UCSD-AML1 (cell line): Measurements from ENCODE around the gene CEACAM21.

Experiments used
- DNase-seq: peaks from one replicate; lab custom pipeline; 2025; ENCODE audit not compliant: unreplicated experiment; lab: John Stamatoyannopoulos, UW

Gene CEACAM21

DNA sequence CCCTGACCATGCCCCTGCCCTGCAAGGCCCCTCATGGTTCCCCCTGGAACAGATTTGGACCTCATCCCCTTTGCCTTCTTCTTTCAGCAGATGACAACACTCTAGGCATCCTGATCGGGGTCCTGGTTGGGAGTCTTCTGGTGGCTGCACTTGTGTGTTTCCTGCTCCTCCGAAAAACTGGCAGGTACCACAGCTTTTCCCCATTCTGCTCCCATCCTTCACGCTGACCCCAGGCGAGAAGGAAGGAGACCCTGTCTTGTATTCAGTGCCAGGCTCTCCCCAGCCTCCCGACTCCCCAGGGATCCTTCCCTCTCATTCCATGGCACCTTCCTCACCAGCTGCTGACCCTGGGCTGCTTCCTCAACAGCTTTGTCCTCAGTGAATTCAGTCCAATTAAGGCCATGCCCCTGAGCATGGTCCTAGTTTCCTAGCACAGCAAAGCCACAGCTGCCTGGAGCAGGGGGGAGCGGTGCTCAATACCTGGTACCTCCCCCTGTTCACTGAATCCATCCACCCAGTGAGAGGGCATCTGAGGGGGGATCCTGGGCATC, 8.4 kb downstream of the CEACAM21 start:
- DNase-seq: no peak

DNA sequence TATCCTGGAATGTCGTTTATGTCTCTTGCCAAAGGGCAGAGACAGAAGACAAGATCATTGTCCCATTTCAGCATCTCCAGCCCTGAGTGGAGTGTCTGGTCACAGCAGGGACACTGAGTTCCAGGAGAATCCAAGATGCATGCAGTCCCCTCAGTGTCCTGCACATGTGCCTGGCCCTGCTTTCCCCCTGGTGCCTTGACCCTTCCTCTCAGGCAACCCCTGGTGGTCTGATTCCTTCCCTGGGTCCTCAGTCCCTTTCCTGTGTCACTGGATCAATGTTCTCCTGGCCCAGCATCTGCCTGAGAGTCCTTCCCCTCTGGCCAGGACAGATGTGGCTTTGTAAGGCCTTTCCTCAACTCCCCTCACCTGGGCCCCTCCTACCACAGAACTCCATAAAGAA, 9.0 kb downstream of the CEACAM21 start:
- no peak for DNase-seq

GRCh38 chr19:41586064-41586463, 10.1 kb downstream of the CEACAM21 start:
- DNase-seq: no peak

DNA sequence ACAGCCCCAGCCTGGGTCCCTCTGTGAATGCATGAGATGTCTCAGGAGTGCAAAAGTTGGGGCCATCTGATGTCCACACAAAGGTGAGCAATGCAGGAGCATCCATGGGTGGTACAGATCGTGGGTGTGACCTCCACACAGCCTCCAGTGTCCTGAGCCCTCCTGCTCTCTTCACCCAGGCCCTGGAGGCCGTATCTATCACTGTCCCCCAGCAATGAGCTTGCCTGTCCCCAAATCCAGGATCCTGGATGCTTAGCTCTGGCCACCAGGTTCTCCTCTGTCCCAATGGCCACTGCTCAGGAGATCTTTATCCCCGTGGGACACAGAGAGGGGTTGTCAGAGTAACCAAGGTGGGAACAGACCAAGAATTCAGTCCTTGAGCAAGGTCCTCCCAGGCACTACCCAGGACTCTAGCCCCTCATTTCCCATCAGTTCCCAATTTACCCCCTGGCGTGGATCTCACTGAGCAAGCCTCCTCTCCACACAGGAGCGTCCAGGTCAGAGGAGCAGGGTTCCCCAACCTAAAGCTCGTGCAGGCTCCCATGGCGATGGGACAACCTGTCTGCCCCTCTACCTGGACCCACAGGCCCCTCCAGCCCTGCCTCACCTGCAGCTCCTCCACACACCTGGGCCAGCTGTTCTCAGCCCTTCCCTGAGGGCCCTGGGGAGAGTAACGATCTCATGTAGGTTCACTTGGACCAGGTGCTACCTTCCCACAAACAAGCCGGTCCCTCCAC, 11.3 kb downstream of the CEACAM21 start:
- no peak for DNase-seq

GRCh38 chr19:41587838-41588210, 11.9 kb downstream of the CEACAM21 start:
- DNase-seq: no peak

- DNase-seq: no peak
Observed at GRCh38 chr19:41588497-41589209, 12.7 kb downstream of the CEACAM21 start.

DNA sequence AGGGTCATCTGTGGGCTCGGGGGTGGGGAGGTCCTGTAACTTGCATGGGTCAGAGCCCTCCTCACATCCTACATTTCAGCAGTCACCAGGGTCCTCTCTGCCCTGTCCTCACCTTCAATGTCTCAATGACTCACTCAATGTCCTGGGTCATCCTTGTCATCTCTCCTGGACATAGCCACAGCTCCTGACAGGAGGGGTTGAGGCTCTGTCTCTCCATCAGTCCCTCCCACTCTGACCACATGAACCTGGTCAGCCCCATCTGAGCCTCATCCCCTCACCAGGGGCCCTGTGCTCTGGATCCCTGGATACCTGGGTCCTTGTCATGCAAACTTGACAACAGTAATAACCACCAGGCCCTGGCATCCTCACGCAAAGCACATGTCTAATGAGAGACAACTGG, 13.4 kb downstream of the CEACAM21 start:
- DNase-seq: no peak

DNA sequence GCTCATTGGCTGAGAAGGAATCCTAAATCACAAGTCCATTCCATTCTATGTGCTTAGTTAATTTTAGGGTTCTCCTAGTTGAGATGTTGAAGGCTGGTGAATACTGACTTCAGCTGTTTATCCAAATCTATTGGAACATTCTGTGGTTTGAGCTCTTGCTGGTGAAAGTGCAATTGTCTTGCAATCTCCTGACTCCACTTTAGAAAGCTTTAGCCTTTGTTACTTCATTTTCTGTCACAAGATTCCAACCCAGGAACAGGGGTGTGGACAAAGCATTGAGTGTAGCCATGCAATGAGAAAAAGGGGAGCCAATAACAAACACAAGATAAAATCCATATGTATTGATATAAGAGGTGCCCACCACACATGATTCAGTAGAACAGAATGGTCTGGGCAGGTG, 15.0 kb downstream of the CEACAM21 start:
- DNase-seq: no peak

DNA sequence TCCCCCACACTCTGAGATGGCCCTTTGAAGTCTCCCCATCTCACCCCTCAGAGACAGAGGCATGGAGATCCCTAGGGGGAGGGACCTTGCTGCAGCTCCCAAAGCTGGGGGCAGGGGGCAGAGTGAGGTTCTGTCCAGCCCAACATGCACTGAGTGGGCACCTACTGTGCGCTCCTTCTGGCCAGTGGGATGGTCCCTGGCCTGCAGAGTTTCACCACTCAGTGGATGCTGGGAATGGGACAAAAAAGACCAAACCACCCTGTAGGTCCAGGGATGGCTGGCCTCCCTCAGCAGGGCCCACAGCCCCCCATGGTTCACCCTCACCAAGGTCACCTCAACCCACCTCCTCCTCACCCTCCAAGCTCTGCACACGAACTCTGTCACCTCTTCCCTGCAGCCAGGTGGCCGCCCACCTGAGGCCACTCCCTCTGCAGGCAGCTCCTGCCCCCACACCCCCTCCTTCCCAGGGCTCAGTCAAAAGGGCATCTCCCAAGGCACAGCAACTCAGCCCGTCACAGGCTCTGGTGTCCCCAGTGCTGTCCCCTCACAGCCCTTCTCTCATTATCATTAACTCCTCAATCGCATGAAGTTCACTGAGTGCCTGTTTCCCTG, 16.1 kb downstream of the CEACAM21 start:
- no peak for DNase-seq

GRCh38 chr19:41595258-41595889, 19.4 kb downstream of the CEACAM21 start:
- DNase-seq: peak; percentile 51

- DNase-seq: no peak
Observed at GRCh38 chr19:41595890-41596280, 19.9 kb downstream of the CEACAM21 start.

- peak; percentile 45 for DNase-seq
Observed at GRCh38 chr19:41597600-41598041, 21.7 kb downstream of the CEACAM21 start.

DNA sequence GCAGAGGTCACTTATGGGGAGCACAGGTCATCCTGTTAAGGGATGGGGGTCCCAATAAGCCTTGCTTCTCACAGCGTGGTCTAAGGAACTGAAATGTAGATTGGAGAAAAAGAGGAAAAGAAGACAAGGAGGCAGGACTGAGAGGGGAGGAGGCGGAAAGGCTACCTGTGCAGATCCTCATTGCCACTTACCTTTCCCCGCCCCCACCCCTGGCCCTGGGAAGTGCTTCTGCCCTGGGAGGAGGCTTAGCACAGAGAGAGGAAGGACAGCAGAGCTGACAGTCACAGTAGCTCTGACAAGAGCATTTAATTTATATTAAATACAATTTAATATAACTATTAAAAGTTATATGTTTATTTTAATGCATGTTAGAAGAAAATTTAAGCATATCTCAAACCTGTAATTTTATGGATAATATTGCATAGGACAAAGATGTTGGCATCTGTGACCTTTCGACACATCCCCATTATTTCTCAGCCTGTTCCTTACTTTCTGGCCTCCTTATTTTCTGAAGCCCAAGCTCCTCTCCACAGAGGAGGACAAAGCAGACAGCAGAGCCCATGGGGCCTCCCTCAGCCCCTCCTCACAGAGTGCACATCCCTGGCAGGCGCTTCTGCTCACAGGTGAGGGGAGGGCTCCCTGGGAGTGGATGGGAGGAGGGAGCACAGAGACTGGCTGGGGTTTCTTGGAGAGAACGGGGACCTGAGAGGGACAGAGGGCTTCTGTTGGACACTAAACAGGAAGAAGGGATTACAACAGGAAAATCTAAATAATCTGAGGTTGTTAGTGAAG, 23.4 kb downstream of the CEACAM21 start:
- DNase-seq: no peak

GRCh38 chr19:41601771-41602170, 25.8 kb downstream of the CEACAM21 start:
- DNase-seq: no peak

- DNase-seq: no peak
Observed at GRCh38 chr19:41604831-41605230, 28.9 kb downstream of the CEACAM21 start.

- DNase-seq: no peak
Observed at GRCh38 chr19:41606215-41606837, 30.4 kb downstream of the CEACAM21 start.

DNA sequence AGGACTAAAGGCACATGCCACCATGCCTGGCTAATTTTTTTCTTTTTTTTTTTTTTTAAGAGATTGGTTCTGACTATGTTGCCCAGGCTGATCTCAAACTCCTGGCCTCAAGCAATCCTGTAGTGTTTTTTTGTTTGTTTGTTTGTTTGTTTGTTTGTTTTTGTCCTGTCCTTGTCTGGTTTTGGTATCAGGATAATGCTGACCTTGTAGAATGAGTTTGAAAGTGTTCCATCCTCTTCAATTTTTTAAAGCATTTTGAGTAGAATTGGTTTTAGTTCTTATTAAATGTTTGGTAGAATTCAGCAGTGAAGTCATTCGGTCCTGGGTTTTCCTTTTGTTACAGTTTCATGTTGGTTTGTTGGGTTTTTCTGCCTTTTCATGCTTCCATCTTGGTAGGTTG, 31.7 kb downstream of the CEACAM21 start:
- no peak for DNase-seq

GRCh38 chr19:41610789-41611188, 34.8 kb downstream of the CEACAM21 start:
- no peak for DNase-seq

GRCh38 chr19:41612483-41612882, 36.5 kb downstream of the CEACAM21 start:
- DNase-seq: no peak

- DNase-seq: no peak
Observed at GRCh38 chr19:41615207-41615606, 39.2 kb downstream of the CEACAM21 start.
